NCI-H2227 (cell line): ENCODE measurements around the gene MYLK4.
"Not testable (repeated sequence)": the region's sequence is repeated elsewhere in the genome, so short reads cannot be mapped to it uniquely, and the experiment has no call there.

ENCODE experiments used
- DNase-seq: peaks from one replicate; lab custom pipeline; 2025; ENCODE audit not compliant: unreplicated experiment; lab: John Stamatoyannopoulos, UW

Gene MYLK4

DNA sequence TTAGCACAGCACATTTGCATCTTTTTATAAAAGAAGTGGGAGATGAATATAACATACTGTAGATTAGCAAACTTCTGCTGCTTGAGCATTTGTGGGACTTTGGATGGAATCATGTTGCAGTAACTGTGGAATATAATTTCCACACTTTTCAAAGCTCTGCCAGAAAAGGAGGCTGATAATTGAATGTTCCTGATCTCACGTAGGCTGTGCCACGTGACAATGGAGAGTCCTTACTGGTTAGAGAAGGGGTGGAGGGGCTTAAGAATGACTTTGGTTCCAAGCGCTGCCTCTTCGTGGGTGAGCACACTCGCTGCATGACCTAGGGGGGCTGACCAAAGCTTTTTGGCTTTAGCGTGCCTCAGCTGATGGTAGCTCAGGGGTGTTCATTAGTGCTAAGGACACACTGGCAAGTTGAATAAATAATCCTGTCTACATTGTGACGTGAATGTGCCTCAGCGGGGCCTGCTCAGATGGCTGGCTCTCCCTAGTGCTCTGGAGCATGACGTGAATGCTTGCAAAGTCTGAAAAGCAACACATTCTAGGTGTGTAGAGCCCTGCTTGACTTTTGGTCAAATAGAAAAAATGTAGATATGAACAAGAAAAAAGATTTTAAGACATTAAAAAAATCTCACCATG, 29.5 kb upstream of the MYLK4 start:
- DNase-seq = no peak

GRCh38 chr6:2777249-2777648, 26.5 kb upstream of the MYLK4 start:
- DNase-seq = no peak

DNA sequence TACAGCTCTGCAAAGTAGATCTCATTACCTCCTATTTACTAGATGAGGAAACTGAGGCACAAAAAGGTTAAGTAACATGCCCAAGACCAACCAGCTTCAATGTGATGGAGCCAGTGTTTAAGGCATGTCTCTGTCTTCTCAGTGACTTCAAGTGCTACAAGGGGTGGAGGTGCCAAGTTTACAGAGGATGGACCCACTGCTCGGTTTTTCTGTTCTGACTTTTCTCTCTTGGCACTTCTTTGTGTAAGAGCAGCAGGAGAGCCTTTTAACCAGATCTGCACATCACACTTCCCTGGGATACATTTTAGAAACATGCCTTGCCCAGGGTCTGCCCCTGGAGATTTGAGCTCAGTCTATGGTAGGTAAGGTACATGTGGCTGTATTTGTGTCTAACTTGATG, 24.3 kb upstream of the MYLK4 start:
- no peak for DNase-seq

DNA sequence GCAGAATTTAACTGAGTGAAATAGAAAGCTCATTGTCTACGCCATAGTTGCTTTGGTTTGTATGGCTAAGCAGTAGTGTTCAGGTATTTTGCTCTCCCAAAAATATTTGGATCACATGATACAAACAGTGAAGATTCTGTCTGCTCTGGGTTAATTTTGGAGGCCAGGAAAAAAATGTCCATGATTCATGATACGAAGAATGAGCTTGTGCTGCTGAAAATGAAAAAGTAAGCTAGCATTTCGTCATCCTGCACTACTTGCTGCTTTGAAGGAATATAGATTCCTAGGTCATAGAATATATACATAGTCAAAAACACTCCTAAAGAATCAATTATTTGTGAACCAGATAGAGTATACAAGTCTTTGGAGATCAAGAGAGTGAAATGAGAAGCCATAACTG, 22.7 kb upstream of the MYLK4 start:
- DNase-seq = no peak

GRCh38 chr6:2772840-2773239, 22.1 kb upstream of the MYLK4 start:
- no peak for DNase-seq

DNA sequence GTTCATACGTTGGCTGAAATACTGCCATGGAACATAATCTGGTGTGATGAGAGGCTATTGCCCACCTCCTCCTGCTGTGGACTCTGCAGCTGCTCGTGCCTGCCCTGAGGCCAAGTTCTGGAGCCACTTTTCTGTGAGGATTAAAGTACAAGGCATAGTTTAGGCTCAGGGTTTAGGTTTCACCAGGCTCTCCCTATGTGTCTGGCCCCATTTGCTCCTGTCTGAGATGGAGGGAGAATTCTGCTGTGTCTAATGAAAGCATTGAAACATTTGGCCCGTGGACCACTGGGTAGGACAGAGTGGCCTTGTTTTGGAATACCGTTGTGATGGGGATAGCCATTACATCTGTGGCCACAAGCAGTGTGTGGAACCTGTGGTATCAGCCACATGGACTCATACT, 20.4 kb upstream of the MYLK4 start:
- DNase-seq = no peak

- DNase-seq = peak; percentile 67
Observed at GRCh38 chr6:2770171-2770570, 19.4 kb upstream of the MYLK4 start.

DNA sequence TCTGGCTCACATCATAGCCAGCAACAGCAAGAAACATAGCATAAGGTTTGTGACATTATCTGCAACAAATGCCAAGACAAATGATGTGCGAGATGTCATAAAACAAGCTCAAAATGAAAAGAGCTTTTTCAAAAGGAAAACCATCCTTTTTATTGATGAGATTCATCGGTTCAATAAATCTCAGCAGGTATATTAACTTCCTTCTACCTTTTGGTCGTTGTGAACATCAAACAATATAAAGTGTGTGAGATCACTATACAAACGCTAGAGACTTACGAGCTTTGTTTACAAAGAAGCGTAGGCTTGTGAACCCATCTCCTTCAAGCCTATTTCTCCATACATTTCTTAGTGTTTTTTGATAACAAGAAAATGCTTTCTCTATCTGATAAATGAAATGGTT, 18.0 kb upstream of the MYLK4 start:
- no peak for DNase-seq

DNA sequence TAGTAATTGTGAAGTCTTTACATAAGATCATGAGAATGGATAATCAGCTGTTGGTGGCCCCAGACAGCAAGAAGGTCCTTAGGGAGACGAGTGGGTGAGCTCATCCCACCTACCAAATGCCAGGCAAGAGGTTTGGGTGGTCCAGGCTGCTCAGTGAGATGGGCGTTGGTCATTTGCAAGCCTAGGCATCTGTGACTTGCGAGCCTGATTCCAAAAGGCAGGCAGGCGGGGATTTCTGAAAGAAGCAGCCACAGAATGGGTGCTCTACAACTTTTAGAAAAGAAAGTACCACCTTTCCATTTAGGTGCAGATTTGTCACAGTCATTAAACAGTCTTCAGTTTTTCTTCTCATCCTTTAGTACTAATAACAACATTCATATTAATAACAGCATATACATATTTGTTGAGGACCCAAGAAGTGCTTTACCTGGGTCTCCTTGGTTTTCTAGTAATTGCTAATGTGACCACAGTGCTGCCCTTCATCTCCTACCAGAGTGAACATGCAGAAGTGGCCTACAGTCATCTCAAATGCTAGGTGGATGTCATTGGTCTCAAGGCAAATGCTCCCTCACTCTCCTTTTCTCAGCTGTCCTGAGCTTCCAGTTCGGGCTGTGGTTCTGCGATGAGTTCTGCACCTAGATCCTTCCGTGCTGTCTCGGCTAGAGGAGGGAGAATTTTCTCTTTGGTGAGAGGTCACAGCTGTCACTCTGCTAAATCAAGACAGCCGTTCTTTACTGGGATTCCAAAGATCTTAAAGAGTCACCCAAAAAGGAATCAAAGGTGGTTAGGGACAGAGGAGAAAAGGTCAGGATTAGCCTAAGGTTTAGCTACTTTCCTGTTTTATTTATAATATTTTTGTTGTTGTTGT, 17.2 kb upstream of the MYLK4 start:
- no peak for DNase-seq

DNA sequence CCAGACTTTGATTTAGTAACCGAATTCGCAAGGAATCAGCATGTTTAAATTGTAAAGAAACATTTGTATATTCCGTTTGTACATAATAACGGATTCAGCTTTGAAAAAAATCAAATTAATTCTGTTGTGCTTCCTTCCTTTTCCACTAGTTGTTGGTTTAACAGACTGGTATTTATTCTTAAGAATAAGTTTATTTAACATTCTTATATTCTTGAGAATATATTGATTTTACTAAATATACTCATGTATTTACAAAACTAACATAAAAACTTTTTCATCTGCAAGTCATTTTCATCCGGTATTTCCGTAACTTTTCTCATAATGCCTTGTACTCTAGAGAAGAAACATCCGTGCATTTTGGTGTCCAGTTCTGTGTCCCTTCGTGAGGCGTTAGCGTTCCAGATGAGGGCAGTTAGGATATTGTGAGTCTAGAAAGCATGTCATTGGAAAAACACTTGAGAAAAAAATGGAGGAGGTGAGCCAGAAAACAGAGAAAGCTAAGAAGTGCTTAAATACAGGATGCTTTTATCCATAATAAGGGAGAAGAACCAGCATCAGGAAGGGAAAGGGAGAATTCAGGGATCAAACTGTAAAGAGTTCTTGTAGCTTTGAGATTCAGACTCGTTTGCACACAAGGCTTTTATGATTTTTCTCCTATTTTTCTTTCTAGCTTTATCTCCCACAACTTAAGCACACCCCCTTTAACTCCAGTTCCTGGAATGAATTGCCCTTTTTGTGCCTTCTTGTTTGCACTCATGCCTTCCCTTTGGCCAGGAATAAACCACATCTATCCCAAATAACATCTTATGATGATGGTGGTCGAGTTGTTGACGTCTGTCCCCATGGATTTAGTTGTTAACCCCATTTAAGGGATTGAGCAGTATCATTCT, 16.3 kb upstream of the MYLK4 start:
- peak; percentile 29 for DNase-seq

DNA sequence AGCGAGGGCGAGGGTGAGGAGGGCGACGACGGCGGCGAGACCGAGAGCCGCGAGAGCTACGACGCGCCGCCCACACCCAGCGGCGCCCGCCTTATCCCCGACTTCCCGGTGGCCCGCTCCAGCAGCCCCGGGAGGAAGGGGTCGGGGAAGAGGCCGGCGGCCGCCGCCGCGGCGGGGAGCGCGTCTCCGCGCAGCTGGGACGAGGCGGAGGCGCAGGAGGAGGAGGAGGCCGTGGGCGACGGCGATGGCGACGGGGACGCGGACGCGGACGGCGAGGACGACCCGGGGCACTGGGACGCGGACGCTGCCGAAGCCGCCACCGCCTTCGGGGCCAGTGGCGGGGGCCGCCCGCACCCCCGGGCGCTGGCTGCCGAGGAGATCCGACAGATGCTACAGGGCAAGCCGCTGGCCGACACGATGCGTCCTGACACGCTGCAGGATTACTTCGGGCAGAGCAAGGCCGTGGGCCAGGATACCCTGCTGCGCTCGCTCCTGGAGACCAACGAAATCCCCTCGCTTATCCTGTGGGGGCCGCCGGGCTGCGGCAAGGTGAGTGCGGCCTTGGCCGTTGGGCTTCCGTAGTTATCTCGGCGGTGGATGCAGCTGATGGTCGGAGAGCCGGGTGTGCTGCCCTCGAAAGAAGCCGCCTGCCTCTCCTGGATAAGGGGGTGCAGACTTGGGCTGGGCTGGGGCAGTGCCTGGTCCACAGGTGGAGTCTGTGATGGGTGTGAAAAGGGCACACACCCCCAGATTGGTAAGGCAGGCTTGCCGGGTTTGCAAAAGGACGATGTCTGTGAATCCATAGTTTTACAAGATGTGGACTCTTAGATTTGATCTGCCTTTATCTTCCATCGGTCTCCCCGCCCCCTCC, 15.4 kb upstream of the MYLK4 start:
- peak; percentile 64 for DNase-seq

GRCh38 chr6:2765166-2765895, 14.6 kb upstream of the MYLK4 start, which contains the start of gene WRNIP1:
TSS of gene WRNIP1 (plus strand) at chr6:2765393. CDS start at chr6:2765623, 230 bp downstream.
- DNase-seq = peak; percentile 99

DNA sequence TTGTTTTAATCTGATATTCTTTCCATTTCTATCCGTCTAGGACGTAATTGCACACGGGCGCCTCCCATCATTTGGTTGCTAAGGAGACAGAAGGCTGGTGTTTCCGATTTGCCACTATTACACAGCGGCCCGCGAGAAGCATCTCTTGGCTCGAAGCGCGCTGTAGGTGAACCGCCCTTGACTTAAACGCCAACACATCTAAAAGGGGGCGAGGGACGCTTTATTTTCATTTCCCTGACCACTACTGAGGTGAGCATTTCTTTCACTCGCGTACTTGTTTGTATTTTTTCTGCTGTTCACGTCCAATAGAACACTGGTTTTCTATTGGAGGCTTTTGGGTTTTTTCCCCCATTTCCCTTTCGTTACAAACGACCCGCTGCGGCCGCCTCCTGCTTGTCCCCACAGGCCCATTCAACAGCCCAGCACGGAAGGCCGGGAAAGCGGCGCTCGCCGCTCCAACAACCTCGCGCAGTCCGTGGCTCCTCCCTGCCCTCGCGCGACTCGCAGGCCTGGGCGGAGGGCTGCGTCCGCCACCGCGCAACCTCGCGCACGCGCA, 14.0 kb upstream of the MYLK4 start:
- DNase-seq = peak; percentile 84

GRCh38 chr6:2763876-2764540, 13.3 kb upstream of the MYLK4 start:
- DNase-seq = peak; percentile 60

DNA sequence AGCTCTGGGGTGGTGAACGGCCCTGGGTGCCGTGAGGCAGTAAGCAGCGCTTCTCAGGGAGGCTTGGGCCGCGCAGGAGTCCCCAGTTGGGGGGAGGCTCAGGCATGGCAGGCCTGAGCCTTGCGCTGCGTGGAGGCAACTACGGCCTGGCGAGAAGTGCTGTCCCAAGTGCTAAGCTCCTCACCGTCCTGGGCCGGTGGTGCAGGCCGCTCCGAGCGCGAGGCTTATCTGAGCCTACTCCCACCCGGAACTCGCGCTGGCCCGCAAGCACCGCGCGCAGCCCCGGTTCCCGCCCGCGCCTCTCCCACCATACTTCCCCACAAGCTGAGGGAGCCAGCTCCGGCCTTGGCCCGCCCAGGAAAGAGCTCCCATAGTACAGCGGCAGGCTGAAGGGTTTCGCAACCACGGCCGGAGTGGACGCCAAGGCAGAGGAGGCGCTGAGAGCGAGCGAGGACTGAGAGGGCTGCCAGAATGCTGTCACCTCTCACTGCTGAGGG, 12.7 kb upstream of the MYLK4 start:
- DNase-seq = no peak

DNA sequence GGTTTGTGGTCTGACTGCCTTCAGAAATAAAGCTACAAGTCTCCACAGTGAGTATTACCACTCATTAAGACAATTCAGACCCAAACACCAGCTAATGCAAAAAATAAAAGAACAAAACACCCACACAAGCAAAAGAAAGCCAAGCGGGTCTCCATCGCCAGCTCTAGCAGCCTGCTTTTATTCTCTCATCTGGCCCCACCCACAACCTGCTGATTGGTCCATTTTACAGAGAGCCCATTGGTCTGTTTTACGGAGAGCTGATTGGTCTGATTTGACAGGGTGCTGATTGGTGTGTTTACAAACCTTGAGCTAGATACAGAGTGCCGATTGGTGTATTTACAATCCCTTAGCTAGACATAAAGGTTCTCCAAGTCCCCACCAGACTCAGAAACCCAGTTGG, 12.1 kb upstream of the MYLK4 start:
- DNase-seq = not testable (repeated sequence)

GRCh38 chr6:2760882-2761842, 10.4 kb upstream of the MYLK4 start:
- DNase-seq = no peak

- no peak for DNase-seq
Observed at GRCh38 chr6:2758980-2759379, 8.3 kb upstream of the MYLK4 start.
